Right ventricle myocardium inferior (tissue), 1 donor: ENCODE measurements around the gene CCL19. TPM values are rescaled to one million over a fixed set of nuclear protein-coding genes. Genes with fewer than 3 reads are reported as not detected.

Experiments
- ATAC-seq: fragments of 200-7000 bp; cut with Tn5 transposase; one replicate; pipeline ENCODE4 v1.9.1; 2020; ENCODE audit warnings: mild to moderate bottlenecking, moderate library complexity
- DNase-seq: peaks from one replicate; pipeline ENCODE4 v3.0.0; 2021; ENCODE audit errors: missing footprints
- intact Hi-C: fragments of 100-400 bp; cut with DNase I; formaldehyde crosslinking; loops from one replicate; pipeline ENCODE4 v1.11.0; 2022
- total RNA-seq: library from RNA; stranded (reverse); fragmentation: NEBNext Ultra II Directional; extraction: Animal tissue kit (Norgen Biotek cat#: 25700); gene quantifications from one replicate; pipeline ENCODE4 v1.2.1, GENCODE V29; 2021
- donor health status: DM: no; HTN: yes; CAD: no; lungs with severe emphysema.

The CCL19 gene
- total RNA-seq, 1 donor from 2014 or later: 1.1 TPM

DNA sequence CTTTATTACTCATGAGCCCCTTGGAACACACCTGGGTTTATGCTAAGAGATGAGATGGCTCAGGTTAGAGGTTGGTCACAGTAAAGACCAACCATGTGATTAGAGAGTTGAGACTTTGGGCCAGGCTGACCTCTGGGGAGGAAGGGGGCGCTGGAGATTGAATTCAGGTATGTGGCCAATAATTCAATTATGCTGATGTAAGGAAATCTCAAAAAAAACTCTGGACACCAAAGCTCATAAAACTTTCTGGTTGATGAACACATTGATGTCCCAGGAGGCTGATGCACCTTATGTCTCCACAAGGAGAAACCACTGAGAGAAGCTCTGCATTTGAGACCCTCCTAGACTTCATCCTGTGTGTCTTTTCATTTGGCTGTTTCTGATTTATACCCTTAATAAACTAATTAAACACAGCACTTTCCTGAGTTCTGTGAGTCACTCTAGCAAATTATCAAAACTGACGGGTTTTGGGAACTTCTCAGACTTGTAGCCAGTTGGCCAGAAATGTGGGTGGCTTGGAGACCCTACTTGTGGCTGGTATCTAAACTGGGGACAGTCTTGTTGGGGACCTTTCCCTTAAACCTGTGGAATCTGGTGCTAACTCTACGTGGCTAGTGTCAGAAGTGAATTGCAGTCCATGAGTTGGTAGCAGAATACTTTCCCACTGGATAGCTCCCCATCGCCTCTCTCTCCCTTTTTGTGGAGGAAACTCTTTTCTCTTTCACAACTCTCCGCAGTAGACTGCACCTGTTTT lies 21.1 kb downstream of the CCL19 start:
- ATAC-seq (no peak), DNase-seq (no peak)
- intact Hi-C loops: loop anchor here (5.0 kb wide), 1 partner anchor 322 kb away; no protein-coding TSS in a partner anchor

DNA sequence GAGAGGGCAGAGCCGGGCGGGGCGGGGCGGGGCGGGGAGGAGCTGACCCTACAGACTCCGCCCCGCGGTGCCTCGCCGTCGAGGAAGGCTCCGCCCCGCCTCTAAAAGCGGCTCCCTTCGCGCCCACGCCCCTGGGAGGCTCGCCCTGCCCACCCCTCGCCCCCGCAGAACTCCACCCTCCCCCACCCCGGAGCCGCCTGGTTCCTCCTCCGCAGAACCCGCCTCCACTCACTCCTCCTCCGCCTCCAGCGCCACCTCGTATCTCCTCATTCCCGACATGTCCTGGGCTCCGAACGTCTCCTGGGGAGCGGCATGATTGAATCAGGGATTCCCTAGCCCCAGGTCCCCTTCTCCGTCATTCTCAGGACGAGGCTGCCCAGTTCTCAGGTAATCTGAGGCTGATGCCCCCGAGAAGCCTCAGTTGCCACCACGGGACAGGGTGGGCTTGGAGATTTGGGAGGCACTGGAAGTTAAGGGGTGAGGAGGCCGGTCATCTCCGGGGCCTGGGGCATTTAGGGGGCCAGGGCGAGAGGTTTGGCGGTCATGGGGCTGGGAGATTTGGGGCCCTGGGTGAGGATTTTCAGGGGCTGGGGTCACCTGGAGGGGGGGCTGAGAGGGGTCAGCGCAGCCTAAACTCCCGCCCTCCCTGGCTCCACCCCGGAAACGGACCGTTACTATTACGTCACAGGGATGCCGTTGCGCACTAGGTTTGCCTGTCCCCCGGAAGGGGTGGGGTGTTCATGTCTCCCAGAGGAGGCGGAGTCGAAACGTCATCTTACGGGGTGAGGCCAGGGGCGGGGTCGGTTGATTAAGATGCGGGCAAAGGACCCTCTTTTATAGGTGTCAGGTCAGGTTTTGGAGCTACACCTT lies 25.5 kb downstream of the CCL19 start:
- intact Hi-C loops: loop anchor here (2.0 to 5.0 kb wide), 2 partner anchors 35 to 327 kb away; no protein-coding TSS in a partner anchor
- ATAC-seq (peak; percentile 92), DNase-seq (peak; percentile 96)

DNA sequence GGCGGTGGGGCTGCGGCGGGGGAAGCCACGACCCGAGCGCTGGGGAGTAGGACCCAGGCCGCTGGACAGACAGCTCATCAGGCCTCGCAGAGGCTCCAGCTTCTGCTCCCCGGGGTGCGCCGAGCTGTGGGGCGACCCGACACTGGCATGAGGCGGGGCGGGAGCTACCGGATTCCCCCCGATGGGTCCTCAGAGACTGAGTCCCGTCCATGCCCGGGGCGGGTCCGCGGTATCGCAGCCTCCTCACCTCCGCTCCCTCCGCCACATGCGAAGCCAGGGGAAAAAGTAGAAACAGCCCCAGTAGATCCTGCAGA lies 26.1 kb downstream of the CCL19 start:
- DNase-seq (no peak), ATAC-seq (no peak)
- intact Hi-C loops: loop anchor here (2.0 to 5.0 kb wide), 2 partner anchors 36 to 327 kb away; no protein-coding TSS in a partner anchor

DNA sequence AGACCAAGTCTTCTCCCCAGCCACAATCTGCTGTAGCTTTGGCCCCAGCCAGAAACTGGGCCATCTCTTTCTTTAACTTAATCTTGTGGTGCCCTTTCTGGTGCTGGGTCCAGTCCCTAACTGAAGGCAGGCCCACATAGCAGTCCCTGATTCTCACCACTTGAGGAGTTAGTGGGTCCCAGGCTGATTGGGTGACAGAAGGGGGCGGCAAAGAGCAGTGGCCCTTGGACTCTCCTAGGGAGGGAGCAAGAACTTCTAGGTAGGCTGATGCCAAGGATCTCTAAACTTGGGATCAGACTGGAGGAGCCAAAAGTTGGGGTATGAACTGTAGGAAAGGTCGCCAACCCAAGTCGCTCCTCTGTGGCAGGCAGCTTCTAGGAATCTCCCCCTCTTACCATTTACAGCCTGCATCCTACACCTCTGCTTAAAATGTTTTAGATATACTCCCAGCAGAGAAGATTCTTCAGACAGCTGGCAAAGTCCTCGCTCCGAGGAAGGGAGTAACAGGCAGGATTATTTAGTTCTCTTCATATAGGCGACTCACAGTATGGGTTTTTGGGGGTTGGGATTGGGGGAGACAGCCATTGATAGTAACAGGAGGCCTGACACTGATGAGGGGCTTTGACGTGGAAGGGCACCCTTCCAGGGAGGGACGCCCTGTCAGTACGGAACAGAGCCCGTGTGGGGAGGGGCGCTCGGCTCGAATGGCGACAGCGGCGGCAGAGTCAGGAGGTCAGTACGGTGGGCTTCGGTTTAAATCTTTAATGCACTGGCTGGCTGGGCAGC lies 26.6 kb downstream of the CCL19 start:
- ATAC-seq (peak; percentile 49), DNase-seq (peak; percentile 82)
- intact Hi-C loops: loop anchor here (2.0 to 5.0 kb wide), 2 partner anchors 36 to 328 kb away; no protein-coding TSS in a partner anchor

DNA sequence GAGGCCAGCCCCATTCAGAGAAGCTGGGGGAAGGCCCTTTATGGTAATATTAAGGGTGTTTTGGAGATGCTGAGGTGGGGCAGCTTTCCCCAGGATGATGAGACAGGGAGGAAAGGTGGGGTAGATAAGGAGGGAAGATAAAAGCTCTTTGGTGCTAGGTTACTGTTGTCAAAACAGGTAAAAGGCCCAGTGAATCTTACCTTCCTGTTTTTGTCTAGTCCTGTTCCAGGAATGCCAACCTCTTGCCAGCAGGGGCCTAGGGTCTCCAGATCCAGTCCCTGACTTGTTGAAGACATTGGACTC lies 27.8 kb downstream of the CCL19 start:
- intact Hi-C loops: no loop called here
- no peak for DNase-seq
- ATAC-seq: no peak

DNA sequence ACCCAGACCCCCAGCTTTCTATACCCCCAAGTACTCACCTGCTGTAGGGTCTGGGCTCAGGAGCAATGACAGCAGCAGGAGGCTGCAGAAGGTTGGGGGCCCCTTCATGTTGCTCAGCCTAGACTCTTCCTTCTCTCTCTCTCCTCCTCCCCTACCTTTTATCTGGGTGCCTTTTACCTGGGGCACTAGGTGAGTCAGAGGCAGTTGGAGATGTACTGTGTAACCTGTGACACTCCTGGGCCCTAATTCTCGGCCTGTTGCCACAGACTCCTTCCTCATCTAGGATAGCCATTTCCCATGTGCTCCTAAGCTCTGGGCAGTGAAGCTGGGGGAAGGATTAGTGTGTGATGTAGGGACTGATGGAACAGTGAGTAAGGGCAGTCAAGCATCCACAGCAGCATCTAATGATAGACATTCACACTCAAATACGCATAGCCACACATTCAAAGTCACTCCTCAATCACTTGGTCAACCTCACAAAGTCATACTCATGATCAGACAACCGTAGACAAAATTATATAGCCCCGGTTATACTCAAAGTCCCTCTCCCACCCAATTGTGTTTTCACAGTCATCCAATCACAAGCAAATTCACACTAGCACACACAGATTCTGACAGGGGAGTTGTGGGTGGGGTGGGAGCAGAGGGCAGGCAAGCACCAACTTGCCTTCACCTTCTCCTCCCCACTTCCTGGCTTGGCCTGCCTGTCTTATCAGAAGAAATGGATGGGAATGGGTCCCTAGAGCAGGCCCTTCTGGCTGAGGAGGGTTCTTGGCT lies 28.4 kb downstream of the CCL19 start, which contains the start of gene CCL27:
Gene CCL27 (minus strand): TSS at position 132 of the 777 bp plus-strand sequence. CDS start 24 bp downstream, at position 108.
- intact Hi-C loops: no loop called here
- DNase-seq (no peak), ATAC-seq (no peak)

DNA sequence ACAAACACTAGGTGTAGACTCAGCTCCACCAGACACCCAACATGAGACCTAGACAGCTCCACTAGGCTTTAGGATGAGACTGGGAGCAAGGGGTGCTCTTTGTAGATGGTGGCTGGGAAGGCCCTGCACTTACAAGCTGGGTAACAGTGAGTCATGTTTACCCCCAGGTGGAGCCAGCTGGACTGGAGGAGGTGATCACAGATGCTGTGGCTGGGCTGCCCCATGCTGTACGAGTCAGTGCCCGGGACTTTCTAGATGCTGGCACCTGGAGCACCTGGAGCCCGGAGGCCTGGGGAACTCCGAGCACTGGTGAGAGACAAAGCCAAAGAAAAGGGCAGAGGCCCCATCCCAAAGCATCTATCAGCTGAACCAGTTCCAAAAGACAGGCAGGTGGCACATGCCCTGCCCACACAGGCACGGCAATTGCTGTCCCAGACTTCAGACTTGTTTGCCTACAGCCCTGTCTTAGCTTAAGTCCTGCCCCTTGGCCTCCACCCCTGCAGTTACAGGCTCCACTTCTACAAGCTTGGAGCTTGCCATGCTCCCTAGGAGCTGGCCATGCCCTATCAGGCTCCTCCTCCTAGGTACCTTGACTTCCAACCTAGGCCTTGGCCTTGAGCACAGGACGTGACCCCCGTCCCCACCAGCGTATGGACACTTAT lies 31.4 kb downstream of the CCL19 start:
- no peak for DNase-seq
- ATAC-seq: no peak
- intact Hi-C loops: no loop called here

DNA sequence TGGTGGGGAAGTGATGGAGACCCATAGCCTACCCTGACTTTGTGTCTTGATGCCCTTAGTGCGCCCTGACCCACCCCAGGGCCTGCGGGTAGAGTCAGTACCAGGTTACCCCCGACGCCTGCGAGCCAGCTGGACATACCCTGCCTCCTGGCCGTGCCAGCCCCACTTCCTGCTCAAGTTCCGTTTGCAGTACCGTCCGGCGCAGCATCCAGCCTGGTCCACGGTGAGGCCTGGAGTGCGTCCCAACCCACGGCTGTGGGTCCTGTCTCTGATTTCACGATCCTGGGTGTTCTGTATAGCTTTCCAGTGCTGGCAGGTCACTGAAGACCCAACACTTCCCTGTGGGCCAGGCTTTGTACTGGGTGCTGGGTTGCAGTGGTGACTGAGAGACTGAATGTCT lies 32.6 kb downstream of the CCL19 start:
- DNase-seq: no peak
- ATAC-seq: no peak
- intact Hi-C loops: no loop called here

DNA sequence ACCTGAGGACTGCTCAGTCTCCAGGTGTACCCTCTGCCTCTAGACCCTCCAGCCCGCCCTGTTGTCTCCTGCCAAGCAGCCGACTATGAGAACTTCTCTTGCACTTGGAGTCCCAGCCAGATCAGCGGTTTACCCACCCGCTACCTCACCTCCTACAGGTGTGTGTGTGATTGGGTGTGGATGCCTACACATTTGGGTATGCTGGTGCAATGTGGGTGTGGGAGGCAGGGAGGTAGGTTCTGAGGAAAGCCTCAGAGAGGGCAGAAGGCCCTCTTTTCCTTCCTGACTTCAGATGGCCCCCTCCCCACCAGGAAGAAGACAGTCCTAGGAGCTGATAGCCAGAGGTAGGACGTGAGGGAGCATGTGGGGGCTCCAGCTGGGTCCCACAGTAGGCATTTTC lies 34.1 kb downstream of the CCL19 start:
- intact Hi-C loops: no loop called here
- ATAC-seq (no peak), DNase-seq (no peak)

DNA sequence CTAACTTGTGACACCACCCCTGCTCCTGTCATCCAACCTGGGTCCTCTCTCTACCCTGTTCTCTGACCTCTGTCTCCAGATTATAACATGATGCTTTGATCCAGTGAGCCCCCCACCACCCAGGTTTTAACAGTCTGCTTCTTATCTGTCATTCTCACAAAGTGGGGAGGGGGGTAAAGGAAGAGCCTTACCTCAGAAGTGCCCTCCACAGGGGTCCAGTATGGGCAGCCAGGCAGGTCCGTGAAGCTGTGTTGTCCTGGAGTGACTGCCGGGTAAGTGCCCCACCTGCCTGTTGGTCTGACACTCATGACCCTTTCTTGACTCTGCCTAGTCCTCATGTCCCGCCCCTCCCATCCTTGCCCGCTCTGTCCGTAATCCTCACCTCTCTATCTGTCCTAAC lies 35.7 kb downstream of the CCL19 start:
- ATAC-seq: no peak
- DNase-seq: no peak
- intact Hi-C loops: no loop called here

DNA sequence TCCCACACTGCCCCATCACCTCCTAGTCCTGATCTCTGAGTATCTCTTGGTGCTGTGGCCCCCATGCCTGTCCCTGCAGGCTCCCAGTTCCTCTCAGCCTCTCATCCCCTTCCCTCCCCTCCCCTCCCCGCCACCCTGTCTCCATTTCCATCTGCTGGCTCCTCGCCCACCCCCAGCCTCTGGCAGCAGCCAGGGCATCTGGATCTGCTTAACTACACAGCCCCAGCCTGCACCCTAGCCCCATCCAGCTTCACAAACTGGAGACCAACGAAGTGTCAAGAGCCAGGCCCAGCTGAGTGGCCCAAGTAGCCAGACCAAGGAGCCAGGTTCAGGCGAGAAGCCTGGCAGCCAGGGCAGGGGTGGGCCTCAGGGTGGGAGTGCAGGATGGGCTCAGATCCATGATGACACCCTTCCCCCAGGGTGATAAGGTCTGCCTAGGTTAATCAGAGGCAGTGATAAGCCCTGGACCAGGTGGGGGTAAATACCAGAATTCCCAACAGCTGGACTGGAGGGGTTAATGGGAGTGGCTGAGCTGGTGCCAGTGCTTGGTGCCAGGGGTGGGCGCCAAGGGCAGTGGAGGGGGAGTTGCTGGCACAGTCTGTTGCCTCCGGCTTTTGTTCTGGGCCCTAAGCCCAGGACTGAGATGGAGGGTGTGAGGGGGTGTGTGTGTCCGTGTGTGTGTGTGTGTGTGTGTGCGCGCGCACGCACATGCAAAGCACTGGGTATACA lies 36.6 kb downstream of the CCL19 start:
- intact Hi-C loops: no loop called here
- DNase-seq (peak; percentile 86), ATAC-seq (peak; percentile 65)

DNA sequence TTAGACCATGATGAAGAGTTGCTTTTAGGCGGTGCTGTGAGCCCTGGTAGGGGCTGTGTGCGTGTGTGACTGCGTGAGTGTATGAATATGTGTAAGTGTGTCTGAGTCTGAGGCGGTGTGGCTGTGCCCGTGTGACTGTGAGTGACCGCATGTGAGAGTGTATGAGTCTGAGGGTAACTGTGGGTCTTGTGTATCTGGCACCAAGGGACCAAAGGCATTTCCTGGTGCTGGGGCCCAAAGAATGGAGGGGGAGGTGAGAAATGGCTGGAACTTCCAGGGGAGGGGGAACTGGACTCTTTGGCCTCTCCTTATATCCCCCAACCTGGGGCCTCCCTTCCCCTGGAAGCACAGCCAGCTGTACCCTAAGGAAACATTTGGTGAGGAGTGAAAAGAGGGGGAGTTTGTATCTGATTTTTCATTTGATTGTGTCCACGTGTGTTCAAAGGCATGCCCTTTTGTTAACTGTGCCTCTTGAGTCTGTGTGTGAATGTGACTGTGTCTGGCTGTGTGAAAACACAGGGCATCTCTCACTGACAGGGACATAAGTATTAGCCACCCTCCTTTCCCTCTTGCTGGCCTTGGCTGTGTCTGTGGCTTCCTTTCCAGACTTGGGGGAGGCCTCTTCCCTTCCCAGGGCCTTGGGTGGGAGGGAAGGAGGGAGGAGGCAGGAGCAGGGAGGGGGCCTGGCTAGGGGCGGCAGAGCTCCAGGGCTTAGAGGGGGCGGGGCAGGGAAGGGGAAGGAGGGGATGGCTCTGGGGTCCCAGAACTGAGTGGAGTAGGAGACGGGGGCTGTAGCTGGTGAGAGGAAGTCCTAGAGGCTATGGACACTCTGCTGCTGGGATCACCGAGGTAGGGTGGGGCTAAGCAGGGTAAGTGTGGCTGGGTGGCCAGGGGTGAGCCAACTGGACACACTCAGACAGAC lies 37.7 kb downstream of the CCL19 start:
- DNase-seq (no peak), ATAC-seq (no peak)
- intact Hi-C loops: no loop called here

DNA sequence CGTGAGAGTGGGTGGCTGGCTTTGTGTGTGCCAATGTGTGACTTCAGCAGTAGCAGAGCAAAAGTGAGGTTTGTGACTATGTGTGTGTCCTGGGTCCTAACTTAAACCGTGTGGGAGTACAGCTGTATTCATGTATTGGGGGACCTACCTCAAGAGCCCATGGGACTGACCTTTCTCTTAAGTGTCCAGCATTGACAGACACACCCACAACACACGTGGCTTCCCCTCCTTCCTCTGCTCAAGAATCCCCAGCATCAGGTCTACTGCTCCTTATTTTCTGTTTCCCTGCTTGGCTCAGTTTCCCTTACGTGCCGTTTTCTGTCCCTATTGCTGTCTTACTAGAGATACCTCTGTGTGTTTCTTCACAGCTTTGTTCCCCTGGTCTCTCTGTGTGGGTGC lies 38.5 kb downstream of the CCL19 start:
- DNase-seq: no peak
- ATAC-seq: no peak
- intact Hi-C loops: no loop called here

DNA sequence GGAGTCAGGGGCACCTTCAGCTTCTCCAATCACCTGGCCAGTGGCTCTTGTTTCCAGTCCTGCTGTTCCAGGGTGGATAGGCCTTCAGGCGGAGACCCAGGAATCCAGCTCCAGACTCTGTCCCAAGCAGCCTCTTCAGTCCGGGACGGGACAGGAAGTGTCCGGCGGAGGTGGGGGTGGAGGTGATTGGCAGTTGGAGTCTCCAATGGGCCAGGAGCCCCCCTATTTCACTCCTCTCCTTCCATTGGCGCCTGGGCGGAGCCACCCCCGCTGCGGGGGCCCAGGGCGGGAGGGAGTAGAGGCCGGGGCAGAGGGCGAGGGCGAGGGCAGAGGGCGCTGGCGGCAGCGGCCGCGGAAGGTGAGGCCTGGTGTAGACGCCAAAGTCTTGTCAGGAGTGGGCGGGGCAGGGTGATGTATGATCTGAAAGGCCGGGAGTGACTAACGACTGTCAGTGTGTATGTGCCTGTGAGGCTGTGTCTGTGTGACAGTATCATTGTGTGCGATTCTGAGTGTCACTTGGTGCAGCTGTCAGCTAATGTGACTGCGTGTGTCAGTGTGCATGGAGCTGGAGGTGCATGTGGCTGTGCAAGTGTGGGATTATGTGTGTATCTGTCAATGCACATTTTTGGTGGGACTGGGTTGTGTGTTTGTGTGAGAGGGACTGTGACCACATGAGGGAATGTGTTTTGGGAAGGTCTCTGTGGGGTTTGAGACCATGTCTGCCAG lies 39.0 kb downstream of the CCL19 start, which contains the start of gene IL11RA:
Gene IL11RA (plus strand): TSS at position 310 of the 726 bp plus-strand sequence. CDS start 3,033 bp downstream, outside the sequence.
- DNase-seq: peak; percentile 93
- intact Hi-C loops: no loop called here
- peak; percentile 87 for ATAC-seq

DNA sequence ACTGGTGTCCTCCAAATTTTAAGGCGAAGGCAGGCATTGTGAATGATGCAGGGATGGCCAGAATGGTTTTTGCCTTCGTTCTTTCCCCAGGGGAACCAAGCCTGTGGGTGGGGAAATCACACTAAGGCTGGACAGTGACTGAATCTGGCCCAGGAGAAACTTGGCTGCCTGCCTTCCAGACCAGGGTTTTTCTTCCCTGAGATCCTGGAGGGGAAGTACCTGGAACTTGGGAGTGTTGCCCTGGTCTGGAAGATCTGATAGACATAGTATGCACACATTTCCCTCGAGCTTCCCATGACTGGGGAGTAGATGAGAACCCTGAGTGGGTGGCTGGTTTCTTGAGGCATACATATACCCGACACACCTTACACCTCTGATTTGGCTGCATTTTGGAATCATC lies 39.8 kb downstream of the CCL19 start:
- intact Hi-C loops: no loop called here
- DNase-seq: no peak

DNA sequence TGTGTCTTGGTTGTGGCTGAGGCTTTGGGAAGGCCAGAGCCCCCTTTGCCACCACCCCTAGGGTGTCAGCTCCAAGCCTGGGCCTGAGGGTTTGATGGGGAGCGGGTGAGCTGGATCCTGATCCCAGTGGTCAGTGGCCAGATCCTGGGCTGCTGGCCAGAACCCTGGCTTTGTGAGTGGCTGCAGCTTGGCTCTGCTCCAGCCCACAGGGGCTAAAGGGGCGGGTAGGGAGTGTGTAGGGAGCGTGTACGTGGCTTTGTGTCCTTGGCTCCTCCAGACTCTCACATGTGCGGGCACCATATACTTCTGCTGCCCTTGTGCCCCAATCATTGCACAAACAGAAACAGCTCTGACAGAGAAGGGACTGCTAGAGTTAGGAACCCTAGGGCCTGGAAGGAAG lies 40.3 kb downstream of the CCL19 start:
- no peak for ATAC-seq
- intact Hi-C loops: no loop called here
- DNase-seq: no peak

More for the DNA sequence above, 39.8 kb downstream of the CCL19 start:
- ATAC-seq: no peak
